ENCODE data around the gene USP9X.
A peak's percentile ranks its signal among the peaks of the same experiment; 100 is the strongest.
"Not testable (repeated sequence)": the region's sequence is repeated elsewhere in the genome, so short reads cannot be mapped to it uniquely, and the experiment has no call there.

Gene USP9X

GRCh38 chrX:41192880-41193279, 107.6 kb downstream of the USP9X start:
- no peak for DNase-seq

- no peak for DNase-seq
These were observed 113.2 kb downstream of the USP9X start for GRCh38 chrX:41198410-41198809.

- no peak for DNase-seq
These were observed 115.5 kb downstream of the USP9X start for GRCh38 chrX:41200785-41201184.

- DNase-seq, result no peak
These were observed 124.6 kb downstream of the USP9X start for GRCh38 chrX:41209853-41210252.

- no peak for DNase-seq
These were observed 139.4 kb downstream of the USP9X start for GRCh38 chrX:41224605-41225004.

- DNase-seq, result no peak
These were observed 148.7 kb downstream of the USP9X start for GRCh38 chrX:41233988-41234387.

- DNase-seq, result not testable (repeated sequence)
These were observed 149.2 kb downstream of the USP9X start for GRCh38 chrX:41234471-41234870.

GRCh38 chrX:41234962-41235361, 149.7 kb downstream of the USP9X start:
- DNase-seq, result no peak

- DNase-seq, result no peak
These were observed 151.4 kb downstream of the USP9X start for GRCh38 chrX:41236629-41237028.

- DNase-seq, result no peak
These were observed 155.3 kb downstream of the USP9X start for GRCh38 chrX:41240509-41240908.

- DNase-seq, result no peak
These were observed 156.7 kb downstream of the USP9X start for GRCh38 chrX:41241962-41242361.

- DNase-seq, result no peak
These were observed 160.4 kb downstream of the USP9X start for GRCh38 chrX:41245641-41246040.

GRCh38 chrX:41250867-41251266, 165.6 kb downstream of the USP9X start:
- DNase-seq, result no peak

- DNase-seq, result no peak
These were observed 172.6 kb downstream of the USP9X start for GRCh38 chrX:41257801-41258200.

- no peak for DNase-seq
These were observed 173.0 kb downstream of the USP9X start for GRCh38 chrX:41258226-41258625.

- no peak for DNase-seq
These were observed 173.6 kb downstream of the USP9X start for GRCh38 chrX:41258871-41259270.

GRCh38 chrX:41259516-41259915, 174.3 kb downstream of the USP9X start:
- DNase-seq, result no peak

- peak; percentile 47 for DNase-seq
These were observed 180.4 kb downstream of the USP9X start for GRCh38 chrX:41265615-41266014.

- DNase-seq, result no peak
These were observed 188.4 kb downstream of the USP9X start for GRCh38 chrX:41273638-41274037.

GRCh38 chrX:41275661-41276609, 190.7 kb downstream of the USP9X start:
- DNase-seq, result peak; percentile 46

GRCh38 chrX:41276661-41277506, 191.6 kb downstream of the USP9X start:
- peak; percentile 8 for DNase-seq

GRCh38 chrX:41282307-41282706, 197.1 kb downstream of the USP9X start:
- DNase-seq, result not testable (repeated sequence)

GRCh38 chrX:41285928-41286327, 200.7 kb downstream of the USP9X start:
- not testable (repeated sequence) for DNase-seq
